NT2/D1 (cell line): ENCODE measurements around the gene SERPIND1.

ENCODE experiments used
- DNase-seq: peaks from one replicate; pipeline ENCODE4 v3.0.0-alpha.2; 2011; ENCODE audit warnings: low read depth, low spot score
- H3K27me3 ChIP-seq: 2 replicates; pipeline ENCODE4 v1.6.0; 2011; ENCODE audit warnings: mild to moderate bottlenecking; ENCODE audit not compliant: insufficient read length, insufficient read depth
- H3K36me3 ChIP-seq: 2 replicates; pipeline ENCODE4 v1.6.1; 2011; ENCODE audit warnings: mild to moderate bottlenecking, low read length, mixed read lengths; ENCODE audit not compliant: insufficient read depth, insufficient read length
- H3K4me1 ChIP-seq: 2 replicates; pipeline ENCODE4 v1.5.1; 2011; ENCODE audit not compliant: insufficient read depth, insufficient read length
- H3K4me3 ChIP-seq: 2 replicates; pipeline ENCODE4 v1.5.1; 2011; ENCODE audit warnings: low read depth; ENCODE audit not compliant: insufficient read length
- H3K9ac ChIP-seq: 2 replicates; pipeline ENCODE4 v1.6.0; 2011; ENCODE audit warnings: low read depth; ENCODE audit not compliant: insufficient read length
- H3K9me3 ChIP-seq: 2 replicates; pipeline ENCODE4 v1.5.1; 2011; ENCODE audit warnings: mild to moderate bottlenecking, low read length; ENCODE audit not compliant: insufficient read depth
- SUZ12 ChIP-seq: IDR thresholded peaks from 2 replicates; pipeline ENCODE4 v1.6.1; 2011; ENCODE audit not compliant: insufficient read length, insufficient read depth; ENCODE audit errors: extremely low read depth
- YY1 ChIP-seq: IDR thresholded peaks from 2 replicates; pipeline ENCODE4 v1.6.1; 2011; ENCODE audit not compliant: insufficient read length, insufficient read depth
- ZNF274 ChIP-seq: IDR thresholded peaks from 2 replicates; pipeline ENCODE4 v1.6.1; 2011; ENCODE audit warnings: mild to moderate bottlenecking, low read depth, low read length

SERPIND1 gene

GRCh38 chr22:20786536-20786979 lies 12.6 kb downstream of the SERPIND1 start:
- Histone ChIP-seq H3K27me3 (no peaks in the 10 kb centered on the region), H3K36me3 (peaks cover 13% of the 10 kb centered on the region), H3K9ac (no peak overlapping the region), H3K9me3 (no peaks in the 10 kb centered on the region), H3K4me1 (no peaks in the 10 kb centered on the region), H3K4me3 (no peak overlapping the region)
- TF ChIP-seq YY1 (no peak), ZNF274 (no peak), SUZ12 (no peak)
- no peak for DNase-seq

DNA sequence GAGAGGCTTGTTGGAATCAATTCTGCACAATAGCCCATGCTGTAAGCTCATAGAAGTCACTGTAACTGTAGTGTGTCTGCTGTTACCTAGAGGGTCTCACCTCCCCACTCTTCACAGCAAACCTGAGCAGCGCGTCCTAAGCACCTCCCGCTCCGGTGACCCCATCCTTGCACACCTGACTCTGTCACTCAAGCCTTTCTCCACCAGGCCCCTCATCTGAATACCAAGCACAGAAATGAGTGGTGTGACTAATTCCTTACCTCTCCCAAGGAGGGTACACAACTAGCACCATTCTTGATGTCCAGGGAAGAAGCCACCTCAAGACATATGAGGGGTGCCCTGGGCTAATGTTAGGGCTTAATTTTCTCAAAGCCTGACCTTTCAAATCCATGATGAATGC lies 13.3 kb downstream of the SERPIND1 start:
- Histone ChIP-seq H3K4me3 (no peak overlapping the region), H3K36me3 (peaks cover 16% of the 10 kb centered on the region), H3K9ac (no peak overlapping the region), H3K9me3 (no peaks in the 10 kb centered on the region), H3K4me1 (no peaks in the 10 kb centered on the region), H3K27me3 (no peaks in the 10 kb centered on the region)
- TF ChIP-seq SUZ12, result no peak
- TF ChIP-seq ZNF274, result no peak
- TF ChIP-seq YY1, result no peak
- DNase-seq, result no peak

GRCh38 chr22:20787746-20788626 lies 14.1 kb downstream of the SERPIND1 start:
- Histone ChIP-seq H3K36me3 (peaks cover 23% of the 10 kb centered on the region), H3K4me1 (no peaks in the 10 kb centered on the region)

GRCh38 chr22:20788627-20789344 lies 14.9 kb downstream of the SERPIND1 start:
- H3K9me3 ChIP-seq, result no peaks in the 10 kb centered on the region
- no peak overlapping the region for H3K9ac ChIP-seq
- peaks cover 25% of the 10 kb centered on the region for H3K36me3 ChIP-seq
- no peak overlapping the region for H3K4me3 ChIP-seq
- no peaks in the 10 kb centered on the region for H3K4me1 ChIP-seq
- no peaks in the 10 kb centered on the region for H3K27me3 ChIP-seq
- DNase-seq, result no peak
- no peak for TF ChIP-seq YY1

More at GRCh38 chr22:20787746-20788626, 14.1 kb downstream of the SERPIND1 start:
- H3K9ac ChIP-seq, result no peak overlapping the region
- no peaks in the 10 kb centered on the region for H3K9me3 ChIP-seq
- TF ChIP-seq ZNF274 (no peak), SUZ12 (no peak), YY1 (no peak)
- no peaks in the 10 kb centered on the region for H3K27me3 ChIP-seq
- no peak overlapping the region for H3K4me3 ChIP-seq
- no peak for DNase-seq

GRCh38 chr22:20792221-20792965 lies 18.5 kb downstream of the SERPIND1 start:
- Histone ChIP-seq H3K9me3 (no peaks in the 10 kb centered on the region), H3K4me1 (no peaks in the 10 kb centered on the region), H3K36me3 (peaks cover 49% of the 10 kb centered on the region)

DNA sequence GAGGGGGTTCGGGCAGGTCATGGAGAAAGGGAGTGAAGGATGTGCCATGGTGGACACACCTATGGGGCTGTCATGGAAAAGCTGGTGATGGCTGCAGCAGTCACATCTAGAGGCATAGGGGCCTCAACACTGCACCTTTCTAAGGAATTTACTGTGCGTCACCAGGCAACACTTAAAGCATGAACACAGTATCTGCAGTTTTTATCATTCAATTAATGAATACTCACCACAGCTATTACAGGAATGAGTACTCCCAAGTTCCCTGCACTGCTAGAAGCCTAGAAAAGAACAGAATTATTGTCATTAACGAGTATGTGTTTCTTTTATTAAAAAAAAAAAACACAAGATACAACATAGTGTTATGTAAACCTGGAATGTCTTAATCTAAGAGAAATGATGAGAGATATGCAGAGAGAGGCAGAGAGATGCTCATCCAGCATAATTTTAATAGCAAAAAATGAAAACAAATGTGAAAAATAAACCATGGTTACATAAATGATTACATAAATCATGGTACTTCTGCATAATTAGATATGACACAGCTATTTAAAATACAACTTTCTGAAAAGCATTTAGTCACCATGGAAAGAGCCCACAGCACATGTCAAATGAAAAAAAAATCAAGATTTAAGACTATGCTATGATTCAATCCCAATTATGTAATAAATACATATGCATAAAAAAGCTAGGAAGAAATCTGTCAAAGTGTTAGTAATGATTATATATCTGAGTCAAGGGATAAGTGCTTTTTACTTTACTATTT lies 19.2 kb downstream of the SERPIND1 start:
- Histone ChIP-seq H3K4me1 (no peaks in the 10 kb centered on the region), H3K9ac (no peak overlapping the region), H3K9me3 (no peaks in the 10 kb centered on the region), H3K27me3 (no peaks in the 10 kb centered on the region), H3K4me3 (no peak overlapping the region), H3K36me3 (peaks cover 51% of the 10 kb centered on the region)
- TF ChIP-seq ZNF274 (no peak), YY1 (no peak), SUZ12 (no peak)
- no peak for DNase-seq

More at GRCh38 chr22:20792221-20792965, 18.5 kb downstream of the SERPIND1 start:
- Histone ChIP-seq H3K4me3 (no peak overlapping the region), H3K9ac (no peak overlapping the region), H3K27me3 (no peaks in the 10 kb centered on the region)
- DNase-seq, result no peak
- no peak for TF ChIP-seq YY1
- TF ChIP-seq SUZ12, result no peak
- no peak for TF ChIP-seq ZNF274
